Karpas-422 (cell line): ENCODE measurements around the gene TVP23C. TPM values are rescaled to one million over a fixed set of nuclear protein-coding genes. Genes with fewer than 3 reads are reported as not detected.
"Not testable (repeated sequence)": the region's sequence is repeated elsewhere in the genome, so short reads cannot be mapped to it uniquely, and the experiment has no call there.

ENCODE experiments used
- DNase-seq: peaks from one replicate; pipeline ENCODE4 v3.0.0-alpha.2; 2015
- H2AFZ ChIP-seq: fragments of 200-600 bp; sonication (generic); 2 replicates; pipeline ENCODE4 v1.6.1; 2014; ENCODE audit warnings: antibody characterized with exemption, low read length, mixed read lengths
- H3K27ac ChIP-seq: fragments of 200-600 bp; sonication (generic); 2 replicates; pipeline ENCODE4 v1.5.1; 2014; ENCODE audit warnings: mild to moderate bottlenecking, low read length, moderate library complexity
- H3K27me3 ChIP-seq: fragments of 200-600 bp; sonication (generic); 2 replicates; pipeline ENCODE4 v1.6.1; 2014; ENCODE audit warnings: low read length, mixed read lengths
- H3K36me3 ChIP-seq: fragments of 200-600 bp; sonication (generic); 2 replicates; pipeline ENCODE4 v1.6.1; 2014; ENCODE audit warnings: low read length, mixed read lengths; ENCODE audit not compliant: insufficient read depth
- H3K4me1 ChIP-seq: fragments of 200-600 bp; sonication (generic); 2 replicates; pipeline ENCODE4 v1.6.1; 2014; ENCODE audit warnings: mild to moderate bottlenecking, low read length, mixed read lengths
- H3K4me2 ChIP-seq: fragments of 200-600 bp; sonication (generic); 2 replicates; pipeline ENCODE4 v1.6.1; 2014; ENCODE audit warnings: low read length, low read depth, mild to moderate bottlenecking; ENCODE audit not compliant: poor library complexity, severe bottlenecking
- H3K4me3 ChIP-seq: fragments of 200-600 bp; sonication (generic); 2 replicates; pipeline ENCODE4 v1.5.1; 2014; ENCODE audit warnings: mild to moderate bottlenecking, antibody characterized with exemption, low read length, mixed read lengths
- H3K79me2 ChIP-seq: fragments of 200-600 bp; sonication (generic); 2 replicates; pipeline ENCODE4 v1.6.1; 2014; ENCODE audit warnings: mild to moderate bottlenecking, low read length, mixed read lengths
- H3K9ac ChIP-seq: fragments of 200-600 bp; sonication (generic); 2 replicates; pipeline ENCODE4 v1.6.0; 2014; ENCODE audit warnings: low read length
- H3K9me2 ChIP-seq: fragments of 200-600 bp; sonication (generic), shearing (Covaris generic); replicated peaks from 2 replicates; pipeline ENCODE4 v1.6.0; 2014; ENCODE audit warnings: mild to moderate bottlenecking, low read length, moderate library complexity; ENCODE audit not compliant: insufficient read depth
- H3K9me3 ChIP-seq: fragments of 300-700, 200-600 bp; sonication (generic); 2 replicates; pipeline ENCODE4 v1.6.1; 2014; ENCODE audit warnings: low read length, mixed read lengths
- H4K20me1 ChIP-seq: fragments of 200-600 bp; sonication (generic); 2 replicates; pipeline ENCODE4 v1.6.1; 2014; ENCODE audit warnings: mild to moderate bottlenecking, antibody characterized with exemption, low read length, low read depth; ENCODE audit not compliant: insufficient read depth
- total RNA-seq: library from RNA; depleted of rRNA; stranded (reverse); fragments of >200 nt; shearing (Covaris generic); gene quantifications from 2 replicates; pipeline ENCODE4 v1.2.3, GENCODE V29; 2014; ENCODE audit warnings: low replicate concordance; rRNA removed

The TVP23C gene
- total RNA-seq = 13.7 and 13.8 TPM in 2 replicates

DNA sequence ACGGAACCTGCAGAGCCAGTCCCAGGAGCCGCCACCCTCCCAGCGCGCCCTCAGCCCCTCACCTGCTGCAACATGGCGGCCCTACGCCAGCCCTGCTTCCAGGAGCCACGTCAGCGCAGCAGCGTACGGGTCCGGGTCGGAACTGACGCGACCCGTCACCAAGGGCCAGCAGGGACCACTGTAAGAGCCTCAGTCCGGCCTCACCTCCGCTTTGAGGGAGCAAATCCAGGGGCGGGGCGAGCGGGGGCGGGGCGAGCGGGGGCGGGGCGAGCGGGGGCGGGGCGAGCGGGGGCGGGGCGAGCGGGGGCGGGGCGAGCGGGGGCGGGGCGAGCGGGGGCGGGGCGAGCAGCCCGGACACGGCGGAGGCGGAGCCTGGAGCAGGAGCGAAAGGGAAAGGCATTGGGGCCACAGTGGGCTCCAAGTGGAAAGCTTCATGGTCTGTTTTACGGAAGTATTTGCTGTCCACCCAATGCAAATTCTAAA lies at the start of gene TVP23C:
Gene TVP23C, minus strand, starts transcription at position 109 of the 483 bp plus-strand sequence. Its CDS starts 35 bp downstream, at position 74.
- DNase-seq = peak; percentile 83
- not testable (repeated sequence) for H3K27me3 ChIP-seq, H3K79me2 ChIP-seq, H3K27ac ChIP-seq, H3K4me1 ChIP-seq, H3K9me2 ChIP-seq, H4K20me1 ChIP-seq, H3K36me3 ChIP-seq, H3K9me3 ChIP-seq
- Histone ChIP-seq H3K9ac (peak within 1 kb of the TSS; percentile 57), H2AFZ (peak within 1 kb of the TSS; percentile 81; the same call in 1 of the 2 replicates), H3K4me3 (peak within 1 kb of the TSS; percentile 64), H3K4me2 (peak within 1 kb of the TSS; percentile 47)

DNA sequence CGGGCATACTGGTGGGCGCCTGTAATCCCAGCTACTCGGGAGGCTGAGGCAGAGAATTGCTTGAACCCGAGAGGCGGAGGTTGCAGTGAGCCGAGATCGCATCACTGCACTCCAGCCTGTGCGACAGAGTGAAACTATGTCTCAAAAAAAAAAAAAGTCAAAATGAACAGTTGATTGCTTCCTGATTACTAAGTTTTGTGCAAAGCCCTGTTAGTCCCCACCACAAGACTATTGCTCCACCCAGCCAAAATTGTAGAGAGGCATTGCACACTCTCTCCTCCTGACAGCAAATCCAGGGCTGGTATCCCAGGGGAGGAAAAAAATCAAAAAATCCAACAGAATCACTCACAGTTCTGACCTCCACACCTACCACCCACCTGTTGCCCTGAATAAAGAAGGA lies 29.7 kb upstream of the TVP23C start:
- H3K4me1 ChIP-seq, H3K9me2 ChIP-seq, H3K4me2 ChIP-seq, H3K9ac ChIP-seq, H3K27ac ChIP-seq, H2AFZ ChIP-seq, H3K79me2 ChIP-seq, H3K36me3 ChIP-seq, H4K20me1 ChIP-seq, H3K9me3 ChIP-seq, H3K4me3 ChIP-seq, DNase-seq, H3K27me3 ChIP-seq: not testable (repeated sequence)

DNA sequence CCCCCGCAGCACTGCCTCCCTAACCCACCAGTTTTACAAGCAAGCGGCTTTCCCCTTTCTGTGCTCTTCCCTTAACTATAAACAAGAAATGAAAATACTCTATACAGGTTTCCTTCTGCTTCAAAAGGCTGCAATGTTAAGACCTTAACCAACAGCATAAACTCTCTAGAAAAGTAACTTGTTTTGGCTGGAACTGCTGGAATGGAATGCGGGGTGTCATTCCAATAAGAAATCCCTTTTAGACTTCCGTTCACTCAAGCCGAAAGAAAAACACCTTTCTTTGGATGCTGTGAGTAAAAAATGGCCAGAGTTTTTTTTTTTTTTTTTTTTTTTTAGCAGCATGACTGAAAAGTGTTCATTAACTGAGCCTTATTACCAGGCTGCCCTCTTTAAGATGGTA lies 28.7 kb upstream of the TVP23C start:
- not testable (repeated sequence) for H3K27ac ChIP-seq, H3K27me3 ChIP-seq, H3K4me1 ChIP-seq, H3K4me3 ChIP-seq, H4K20me1 ChIP-seq, H3K9me2 ChIP-seq, DNase-seq, H3K9ac ChIP-seq, H3K79me2 ChIP-seq, H3K9me3 ChIP-seq, H2AFZ ChIP-seq, H3K4me2 ChIP-seq, H3K36me3 ChIP-seq

DNA sequence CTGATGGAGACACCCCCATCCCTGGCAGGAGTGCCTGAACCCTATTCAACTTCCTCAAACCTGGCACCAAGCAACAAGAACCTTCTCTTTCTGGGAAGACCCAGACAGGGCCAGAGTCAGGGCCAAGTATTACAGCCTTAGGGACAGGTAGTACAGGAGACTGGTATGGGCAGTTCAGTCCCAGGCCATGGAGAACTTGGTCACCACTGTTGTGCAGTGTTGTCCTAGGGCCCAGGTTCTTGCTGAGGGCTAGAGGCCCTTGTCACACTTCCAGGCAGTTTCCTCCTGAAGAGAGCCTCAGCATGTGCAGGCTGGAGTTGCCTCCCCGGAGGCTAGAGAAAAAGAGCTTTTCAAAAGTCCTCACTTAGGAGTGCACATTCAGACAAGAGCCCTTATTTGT lies 27.6 kb upstream of the TVP23C start:
- H3K9me2 ChIP-seq, H3K4me1 ChIP-seq, H3K4me2 ChIP-seq, H3K27me3 ChIP-seq, DNase-seq, H3K9ac ChIP-seq, H3K4me3 ChIP-seq, H2AFZ ChIP-seq, H3K36me3 ChIP-seq, H3K27ac ChIP-seq, H3K79me2 ChIP-seq, H4K20me1 ChIP-seq, H3K9me3 ChIP-seq: not testable (repeated sequence)

DNA sequence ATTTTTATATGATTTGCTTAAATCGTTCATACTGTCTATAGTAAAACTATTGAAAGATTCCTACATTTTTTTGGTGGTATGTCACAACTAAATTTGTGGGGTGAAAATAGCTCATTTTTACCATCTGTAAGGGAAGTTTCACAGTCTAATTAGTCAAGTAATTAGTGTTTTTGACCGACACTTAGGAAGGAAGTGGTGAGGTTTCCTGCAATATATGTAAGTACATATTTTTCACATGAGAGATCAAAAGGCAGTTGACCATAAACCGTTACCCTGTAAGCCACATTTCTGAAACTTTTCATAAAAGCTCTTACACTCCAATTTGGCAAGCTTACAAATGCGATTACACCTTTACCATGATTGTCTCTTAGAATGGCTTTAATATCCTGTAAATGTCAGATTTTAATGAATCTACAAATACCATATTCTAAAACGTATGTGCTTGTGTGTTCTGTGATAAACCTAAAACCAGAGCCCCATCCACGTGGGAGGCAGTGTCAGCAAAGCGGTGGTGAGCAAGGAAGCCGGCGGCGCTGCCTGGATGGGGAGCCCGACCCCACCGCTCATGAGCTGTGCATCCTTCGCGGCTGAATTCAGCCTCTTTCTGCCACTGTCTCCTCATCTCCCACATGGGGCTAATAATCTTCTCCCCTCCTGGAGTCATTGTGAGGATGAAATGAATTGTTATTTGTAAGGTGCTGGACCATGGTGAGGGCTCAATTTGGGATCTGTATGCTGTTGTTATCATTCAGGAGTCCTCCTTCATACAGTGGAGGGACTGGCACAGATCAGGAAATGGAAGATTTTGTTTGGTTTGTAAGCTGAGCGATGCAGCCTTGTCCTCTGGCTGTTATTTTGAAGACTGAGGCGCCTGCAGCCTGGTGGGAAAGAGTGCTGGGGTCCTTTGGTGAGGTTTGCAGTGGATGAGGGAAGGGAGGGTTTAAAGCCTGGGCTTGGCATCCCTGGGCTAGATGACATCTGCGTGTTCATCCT lies 26.6 kb upstream of the TVP23C start:
- H3K27me3 ChIP-seq, H3K79me2 ChIP-seq, H3K9me3 ChIP-seq, H3K4me1 ChIP-seq, H2AFZ ChIP-seq, H3K4me2 ChIP-seq, H3K9ac ChIP-seq, H3K4me3 ChIP-seq, H3K27ac ChIP-seq, H4K20me1 ChIP-seq, DNase-seq, H3K36me3 ChIP-seq, H3K9me2 ChIP-seq: not testable (repeated sequence)

DNA sequence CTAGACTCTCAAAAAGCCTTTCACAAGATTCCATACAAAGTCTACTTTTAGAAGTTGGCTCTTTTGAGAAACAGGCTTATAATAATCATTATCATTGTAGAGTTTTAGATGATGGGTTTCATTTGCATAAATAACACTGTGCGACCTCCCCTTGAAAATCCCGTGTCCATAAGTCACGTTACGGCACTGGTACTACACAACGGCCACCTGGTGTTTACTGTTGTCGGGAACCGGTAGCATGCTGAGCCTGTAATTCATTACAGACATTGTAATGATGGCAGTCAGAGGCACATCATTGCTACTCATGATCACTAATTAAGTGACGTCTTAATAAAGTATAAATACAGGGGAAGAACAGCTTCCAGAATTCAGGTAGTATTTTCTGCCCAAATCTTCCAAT lies 24.7 kb upstream of the TVP23C start:
- not testable (repeated sequence) for H3K4me3 ChIP-seq, H3K9ac ChIP-seq, H3K9me3 ChIP-seq, H3K9me2 ChIP-seq, DNase-seq, H3K27ac ChIP-seq, H3K36me3 ChIP-seq, H2AFZ ChIP-seq, H3K4me2 ChIP-seq, H4K20me1 ChIP-seq, H3K27me3 ChIP-seq, H3K79me2 ChIP-seq, H3K4me1 ChIP-seq

DNA sequence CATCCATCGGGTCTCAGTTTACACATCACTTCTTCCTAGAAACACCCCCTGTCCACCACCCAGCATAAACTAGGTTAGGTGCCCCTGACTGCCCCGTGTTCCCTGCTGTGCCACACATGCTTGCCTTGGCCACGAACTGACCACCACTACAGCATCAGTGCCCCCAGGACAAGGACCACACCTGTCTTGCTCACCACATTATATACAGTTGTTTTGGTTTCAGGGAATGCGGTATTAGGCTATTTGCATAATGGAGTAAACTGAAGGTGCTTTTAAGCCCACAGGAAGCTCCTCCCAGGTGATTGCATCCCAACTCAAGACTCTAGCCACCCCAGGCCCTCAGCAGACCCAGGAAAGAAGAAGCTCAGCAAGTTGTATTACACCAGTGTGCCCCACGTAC lies 20.0 kb upstream of the TVP23C start:
- not testable (repeated sequence) for H3K9me2 ChIP-seq, H3K9ac ChIP-seq, H3K4me1 ChIP-seq, H3K27me3 ChIP-seq, H3K4me2 ChIP-seq, H4K20me1 ChIP-seq, DNase-seq, H2AFZ ChIP-seq, H3K27ac ChIP-seq, H3K36me3 ChIP-seq, H3K9me3 ChIP-seq, H3K4me3 ChIP-seq, H3K79me2 ChIP-seq

DNA sequence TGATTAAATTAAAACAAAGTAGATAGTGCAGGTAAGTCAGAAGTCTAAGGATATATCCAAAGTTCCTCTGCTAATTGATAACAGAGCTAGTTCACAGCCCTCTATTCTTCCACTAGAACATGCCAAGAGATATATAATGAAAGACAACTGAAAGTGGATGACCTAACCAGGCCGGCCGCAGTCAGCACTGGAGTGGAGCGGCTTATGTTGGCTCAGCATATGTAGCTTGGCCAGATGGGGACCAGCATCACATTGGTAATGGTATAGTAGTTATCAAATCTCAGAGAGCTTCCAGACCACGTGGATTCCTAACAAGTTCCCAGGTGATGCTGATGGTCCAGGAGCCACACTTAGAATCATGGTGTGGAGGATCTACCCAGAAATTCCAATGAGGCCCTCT lies 18.2 kb upstream of the TVP23C start:
- H3K36me3 ChIP-seq, H3K4me3 ChIP-seq, H3K27ac ChIP-seq, H3K9me3 ChIP-seq, H3K27me3 ChIP-seq, H4K20me1 ChIP-seq, H3K9me2 ChIP-seq, H2AFZ ChIP-seq, H3K4me2 ChIP-seq, H3K9ac ChIP-seq, H3K79me2 ChIP-seq, H3K4me1 ChIP-seq, DNase-seq: not testable (repeated sequence)
